Fibroblast of lung (primary cell): ENCODE data around the gene KIRREL3. TPM values are rescaled to one million over a fixed set of nuclear protein-coding genes. Genes with fewer than 3 reads are reported as not detected.
A peak's percentile ranks its signal among the peaks of the same experiment; 100 is the strongest.

ENCODE experiments used
- DNase-seq, 2 donors: peaks; one replicate each; pipeline versions ENCODE4 v3.0.0 to v3.0.0-alpha.2; 2010; ENCODE audit warnings: low read depth in 2 of 2
- H2AFZ ChIP-seq: 2 replicates; pipeline ENCODE4 v1.5.1; 2012; ENCODE audit warnings: low read length, control low read depth, inconsistent platforms
- H3K27ac ChIP-seq: 2 replicates; pipeline ENCODE4 v1.5.1; 2011; ENCODE audit warnings: low read length, control low read depth; ENCODE audit not compliant: insufficient read depth
- H3K27me3 ChIP-seq: 2 replicates; pipeline ENCODE4 v1.5.1; 2011; ENCODE audit warnings: mild to moderate bottlenecking, low read length; ENCODE audit not compliant: control insufficient read depth, insufficient read depth
- H3K36me3 ChIP-seq: 2 replicates; pipeline ENCODE4 v1.5.1; 2011; ENCODE audit warnings: low read length; ENCODE audit not compliant: control insufficient read depth, insufficient read depth
- H3K4me1 ChIP-seq: 2 replicates; pipeline ENCODE4 v1.5.1; 2011; ENCODE audit warnings: low read length; ENCODE audit not compliant: control insufficient read depth, insufficient read depth; ENCODE audit errors: extremely low read depth
- H3K4me2 ChIP-seq: 2 replicates; pipeline ENCODE4 v1.5.1; 2011; ENCODE audit warnings: low read length, control low read depth; ENCODE audit not compliant: insufficient read depth; ENCODE audit errors: extremely low read depth
- H3K4me3 ChIP-seq, 4 experiments: fragments of 200-600 bp in 1 of 4; sonication (generic) in 1 of 4; replicated peaks in 1 of 4; 2 replicates each; pipeline ENCODE4 v1.5.1; 2011 to 2016; ENCODE audit warnings: low read length in 4 of 4, low read depth in 3 of 4, mild to moderate bottlenecking in 3 of 4, control low read depth in 2 of 4, inconsistent platforms in 1 of 4, mixed read lengths in 1 of 4; ENCODE audit not compliant: insufficient read depth in 1 of 4; ENCODE audit errors: control extremely low read depth in 1 of 4
- H3K79me2 ChIP-seq: 2 replicates; pipeline ENCODE4 v1.5.1; 2012; ENCODE audit warnings: mild to moderate bottlenecking, low read length, inconsistent platforms; ENCODE audit not compliant: control insufficient read depth, insufficient read depth
- H3K9ac ChIP-seq: 2 replicates; pipeline ENCODE4 v1.5.1; 2011; ENCODE audit warnings: mild to moderate bottlenecking, low read length, control low read depth; ENCODE audit not compliant: insufficient read depth
- H3K9me3 ChIP-seq: 2 replicates; pipeline ENCODE4 v1.5.1; 2012; ENCODE audit warnings: low read depth, low read length; ENCODE audit not compliant: control insufficient read depth, insufficient read depth
- H4K20me1 ChIP-seq: 2 replicates; pipeline ENCODE4 v1.5.1; 2011; ENCODE audit warnings: low read length; ENCODE audit not compliant: control insufficient read depth, insufficient read depth; ENCODE audit errors: extremely low read depth
- CTCF ChIP-seq, 2 donors: IDR thresholded peaks in 1 of 2; conservative IDR thresholded peaks in 1 of 2; 1 replicate in 1 of 2; 2 replicates in 1 of 2; pipeline ENCODE4 v1.5.1; 2011 to 2012; ENCODE audit warnings: low read length in 2 of 2, control low read depth in 1 of 2, inconsistent platforms in 1 of 2, low read depth in 1 of 2, mild to moderate bottlenecking in 1 of 2
- EZH2 ChIP-seq: IDR thresholded peaks from 2 replicates; pipeline ENCODE4 v1.5.1; 2012; ENCODE audit warnings: low read length, control low read depth, mild to moderate bottlenecking; ENCODE audit errors: missing control alignments
- polyA plus RNA-seq, 2 donors: library from polyadenylated mRNA; depleted of rRNA in 1 of 2; stranded (reverse) in 1 of 2; unstranded in 1 of 2; fragments of >200 nt; gene quantifications; 2 replicates each; pipeline ENCODE4 v1.2.1, GENCODE V29; 2011 to 2012; ENCODE audit warnings: missing spikeins in 1 of 2
- total RNA-seq: library from RNA; depleted of rRNA; stranded (reverse); fragments of >200 nt; gene quantifications from 2 replicates; pipeline ENCODE4 v1.2.1, GENCODE V29; 2014

Gene KIRREL3
- total and polyA plus RNA-seq, 2 donors (not counting 1 experiment from before 2014, with no cell fraction given) = 2.8 to 6.1 TPM

- H3K27ac ChIP-seq = peak overlapping the region; percentile 60
- peak overlapping the region; percentile 25 for H3K4me2 ChIP-seq
- no peak overlapping the region for H3K4me3 ChIP-seq
- peaks cover 9% of the 10 kb centered on the region for H3K4me1 ChIP-seq
- H2AFZ ChIP-seq = no peak overlapping the region
- H3K79me2 ChIP-seq = no peaks in the 10 kb centered on the region
- peak in 1 of 2 donors; percentile 43 for DNase-seq
- H3K9ac ChIP-seq = no peak overlapping the region
- no peaks in the 10 kb centered on the region for H3K9me3 ChIP-seq
- H3K36me3 ChIP-seq = no peaks in the 10 kb centered on the region
- H4K20me1 ChIP-seq = no peaks in the 10 kb centered on the region
- TF ChIP-seq CTCF (conservative IDR thresholded peaks at IDR 0.05 in 1 of 2, IDR thresholded peaks at IDR 0.05 in 1 of 2; ENCODE audit: low read depth in 1 of 2, low read length in 2 of 2) (no peak), EZH2 (no peak)
- H3K27me3 ChIP-seq = no peaks in the 10 kb centered on the region
Observed at GRCh38 chr11:126817096-126817495, 183.5 kb downstream of the KIRREL3 start.

GRCh38 chr11:126816645-126817044 lies 183.9 kb downstream of the KIRREL3 start:
- DNase-seq = peak in 1 of 2 donors; percentile 67
- Histone ChIP-seq H3K4me3 (no peak overlapping the region), H3K79me2 (no peaks in the 10 kb centered on the region), H2AFZ (peak overlapping the region; percentile 24), H3K36me3 (no peaks in the 10 kb centered on the region), H3K4me2 (no peak overlapping the region), H4K20me1 (no peaks in the 10 kb centered on the region), H3K27ac (peak overlapping the region; percentile 9), H3K9me3 (no peaks in the 10 kb centered on the region), H3K27me3 (no peaks in the 10 kb centered on the region), H3K4me1 (peaks cover 9% of the 10 kb centered on the region), H3K9ac (no peak overlapping the region)
- TF ChIP-seq CTCF (conservative IDR thresholded peaks at IDR 0.05 in 1 of 2, IDR thresholded peaks at IDR 0.05 in 1 of 2; ENCODE audit: low read depth in 1 of 2, low read length in 2 of 2) (no peak), EZH2 (no peak)

DNA sequence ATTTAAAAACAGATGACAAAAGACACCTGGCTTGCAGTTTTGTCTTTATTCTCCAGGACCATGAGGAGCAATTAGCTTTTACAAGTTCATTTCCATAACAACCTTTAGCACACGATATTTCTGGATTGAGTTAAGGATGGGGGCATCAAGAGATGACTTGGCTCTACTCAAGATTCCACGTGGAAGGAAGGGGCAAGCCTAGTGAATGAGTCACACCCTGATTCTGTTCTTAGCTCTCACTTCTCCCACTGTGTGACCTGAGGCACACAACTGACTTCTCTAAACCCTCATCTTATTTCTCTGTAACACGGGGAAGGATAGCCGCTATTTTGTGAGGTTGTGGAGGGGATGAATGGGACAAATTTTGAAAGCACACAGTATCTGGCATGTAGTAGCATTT lies 185.5 kb downstream of the KIRREL3 start:
- Histone ChIP-seq H3K36me3 (no peaks in the 10 kb centered on the region), H3K9ac (no peak overlapping the region), H3K4me3 (no peak overlapping the region), H4K20me1 (no peaks in the 10 kb centered on the region), H3K4me2 (no peak overlapping the region), H3K79me2 (no peaks in the 10 kb centered on the region), H3K27me3 (no peaks in the 10 kb centered on the region), H3K9me3 (no peaks in the 10 kb centered on the region), H2AFZ (no peak overlapping the region), H3K27ac (no peak overlapping the region), H3K4me1 (peaks cover 9% of the 10 kb centered on the region)
- DNase-seq = peak in 1 of 2 donors; percentile 74
- no peak for TF ChIP-seq EZH2
- no peak for TF ChIP-seq CTCF (conservative IDR thresholded peaks at IDR 0.05 in 1 of 2, IDR thresholded peaks at IDR 0.05 in 1 of 2; ENCODE audit: low read depth in 1 of 2, low read length in 2 of 2)
